Measurements from ENCODE around the gene EIF3L.

The EIF3L gene

GRCh38 chr22:37817705-37818408, 31.4 kb upstream of the EIF3L start:
- peak; percentile 75 for DNase-seq

GRCh38 chr22:37818409-37819104, 30.7 kb upstream of the EIF3L start:
- peak; percentile 60 for DNase-seq

- no peak for DNase-seq
These were observed 30.1 kb upstream of the EIF3L start for GRCh38 chr22:37819105-37819433.

GRCh38 chr22:37820350-37820749, 28.9 kb upstream of the EIF3L start:
- no peak for DNase-seq

GRCh38 chr22:37822079-37822833, 27.0 kb upstream of the EIF3L start:
- no peak for DNase-seq

GRCh38 chr22:37823134-37823985, 25.9 kb upstream of the EIF3L start, which contains the start of gene GALR3:
TSS of gene GALR3 (plus strand) at chr22:37823382. CDS start at chr22:37823407, 25 bp downstream.
- DNase-seq: no peak

GRCh38 chr22:37824674-37825641, 24.3 kb upstream of the EIF3L start:
- peak; percentile 29 for DNase-seq

- DNase-seq: no peak
These were observed 22.2 kb upstream of the EIF3L start for GRCh38 chr22:37827056-37827455.

GRCh38 chr22:37830093-37830842, 19.0 kb upstream of the EIF3L start:
- no peak for DNase-seq

GRCh38 chr22:37831472-37831871, 17.7 kb upstream of the EIF3L start:
- no peak for DNase-seq

GRCh38 chr22:37832022-37832857, 17.0 kb upstream of the EIF3L start:
- DNase-seq: no peak

GRCh38 chr22:37842015-37842793, 7.0 kb upstream of the EIF3L start:
- no peak for DNase-seq

GRCh38 chr22:37843741-37844089, 5.5 kb upstream of the EIF3L start:
- no peak for DNase-seq

GRCh38 chr22:37844904-37845329, 4.3 kb upstream of the EIF3L start:
- no peak for DNase-seq

GRCh38 chr22:37846433-37846832, 2.8 kb upstream of the EIF3L start:
- no peak for DNase-seq

GRCh38 chr22:37848587-37849088, 581 bp upstream of the EIF3L start:
- peak; percentile 43 for DNase-seq

- DNase-seq: no peak
These were observed 1.6 kb downstream of the EIF3L start for GRCh38 chr22:37850801-37851200.

GRCh38 chr22:37852418-37852817, 3.2 kb downstream of the EIF3L start:
- DNase-seq: no peak

- no peak for DNase-seq
These were observed 5.7 kb downstream of the EIF3L start for GRCh38 chr22:37854946-37855345.

Measured in fibroblast of skin of back (primary cell).